ENCODE data around the gene TSNAX. TPM values are rescaled to one million over a fixed set of nuclear protein-coding genes. Genes with fewer than 3 reads are reported as not detected.
A peak's percentile ranks its signal among the peaks of the same experiment; 100 is the strongest.

TSNAX gene
- total and polyA plus RNA-seq, 9 of the 15 experiments (the other 6 are each of a cell fraction or from before 2014, with no cell fraction given), result 33.8 to 102 (median 61.2) TPM

- TF ChIP-seq ZNF79 (CRISPR knock-in tag; IDR thresholded peaks at IDR 0.05; ENCODE audit: low read depth), result 0 out of 2 replicates have a peak, but pooled peaks have one; percentile 21
- TF ChIP-seq DPF2 (IDR thresholded peaks at IDR 0.05), result peak; percentile 46; the same call in 1 of the 2 replicates
Observed at GRCh38 chr1:231603598-231604275, 75.3 kb downstream of the TSNAX start (continued).

GRCh38 chr1:231604276-231604621 is 75.8 kb downstream of the TSNAX start:
- ChIA-PET CTCF (ENCODE audit: low intra/inter-chr PET ratio) (interaction anchor here (0.6 to 3.0 kb wide), 6 partner anchors 181 to 810 kb away, joined by 3 to 34 read pairs (median 3); no protein-coding TSS in a partner anchor), POLR2A (interaction anchor here (0.6 to 1.0 kb wide), 2 partner anchors 241 to 247 kb away, joined by 3 read pairs; no protein-coding TSS in a partner anchor)
- H3K9me1 ChIP-seq (ENCODE audit: control insufficient read depth, insufficient read depth, low read length), result no peaks in the 10 kb centered on the region
- peaks cover 3 to 10% of the 10 kb centered on the region in 2 experiments; a peak in 3 of 5 replicates for H3K27me3 ChIP-seq (ENCODE audit: control insufficient read depth in 2 of 2, insufficient read depth in 2 of 2, low read length in 2 of 2)
- no peaks in the 10 kb centered on the region for H3K79me2 ChIP-seq (ENCODE audit: control insufficient read depth, insufficient read depth, low read length)
- FAIRE-seq (no peak), DNase-seq (ENCODE audit: extremely low read depth in 1 of 4, low spot score in 3 of 4) (no peak), ATAC-seq (no peak)
- no peaks in the 10 kb centered on the region for H4K20me1 ChIP-seq (replicated peaks; ENCODE audit: control insufficient read depth, insufficient read depth, low read length)
- no peak overlapping the region for H2AFZ ChIP-seq (ENCODE audit: low read depth, low read length)
- H3K4me2 ChIP-seq (ENCODE audit: insufficient read depth, low read length), result peak overlapping the region; percentile 89; the same call in 1 of the 2 replicates
- peaks cover 0 to 5% of the 10 kb centered on the region in 2 experiments; a peak in 2 of 5 replicates for H3K4me1 ChIP-seq (replicated peaks in 1 of 2; ENCODE audit: control insufficient read depth in 2 of 2, insufficient read depth in 2 of 2, low read length in 2 of 2)
- BruUV-seq (replicated peaks), result no TSS peak
- no peak overlapping the region for H3K27ac ChIP-seq (ENCODE audit: extremely low read depth, low read depth, low read length)
- H3K36me3 ChIP-seq (ENCODE audit: control insufficient read depth, insufficient read depth, low read length), result no peaks in the 10 kb centered on the region
- no peak overlapping the region for H3K4me3 ChIP-seq
- in situ Hi-C loops (cut with MboI), result loop anchor here (5.0 to 10.0 kb wide), 2 partner anchors 242 to 799 kb away; no protein-coding TSS in a partner anchor
- WGBS (ENCODE audit: insufficient coverage, low coverage, missing lambda C conversion rate), result 18% methylated on average over 2 of the region's 2 CpGs
- no peaks in the 10 kb centered on the region for H3K9me3 ChIP-seq (replicated peaks; ENCODE audit: control insufficient read depth, insufficient read depth, low read depth, low read length)
- H3K9ac ChIP-seq (ENCODE audit: insufficient read depth in 1 of 2, low read depth in 2 of 2, low read length in 2 of 2), result no peak overlapping the region
- intact Hi-C loops (cut with micrococcal nuclease), result loop anchor here (1.0 to 10.0 kb wide), 6 partner anchors 182 to 807 kb away; partner anchors contain the start of gene EGLN1
- TF ChIP-seq PBX2 (CRISPR knock-in tag; IDR thresholded peaks at IDR 0.05; ENCODE audit: low read depth), result no peak
- TF ChIP-seq PBX2 (tag; conservative IDR thresholded peaks at IDR 0.05; ENCODE audit: low read depth), result peak; percentile 88; the same call in 1 of the 2 replicates
- TF ChIP-seq PATZ1 (CRISPR knock-in tag; IDR thresholded peaks at IDR 0.05; ENCODE audit: borderline replicate concordance), result no peak
